Adipocyte (in vitro differentiated cells): Measurements from ENCODE around the gene RAPGEFL1.

Source experiments
- DNase-seq: peaks from one replicate; pipeline ENCODE4 v3.0.0-alpha.2; 2015; ENCODE audit warnings: low read depth
- H3K27me3 ChIP-seq: replicated peaks from 2 replicates; pipeline ENCODE4 v1.7.0; 2013; ENCODE audit warnings: mild to moderate bottlenecking, low read length, moderate library complexity; ENCODE audit not compliant: control insufficient read depth, insufficient read depth
- H3K36me3 ChIP-seq: 2 replicates; pipeline ENCODE4 v1.7.0; 2013; ENCODE audit warnings: low read length, mild to moderate bottlenecking, moderate library complexity; ENCODE audit not compliant: control insufficient read depth, insufficient read depth, severe bottlenecking
- H3K4me1 ChIP-seq: 2 replicates; pipeline ENCODE4 v1.7.0; 2013; ENCODE audit warnings: mild to moderate bottlenecking, low read length, moderate library complexity; ENCODE audit not compliant: control insufficient read depth, insufficient read depth
- H3K4me3 ChIP-seq: 2 replicates; pipeline ENCODE4 v1.7.0; 2013; ENCODE audit warnings: mild to moderate bottlenecking, low read length, moderate library complexity
- H3K9ac ChIP-seq: 2 replicates; pipeline ENCODE4 v1.7.0; 2013; ENCODE audit warnings: mild to moderate bottlenecking, low read length, moderate library complexity
- H3K9me3 ChIP-seq: 2 replicates; pipeline ENCODE4 v1.7.0; 2013; ENCODE audit warnings: mild to moderate bottlenecking, low read length, moderate library complexity; ENCODE audit not compliant: control insufficient read depth

Gene RAPGEFL1

GRCh38 chr17:40243761-40244160, 66.5 kb downstream of the RAPGEFL1 start:
- Histone ChIP-seq H3K4me3 (no peak overlapping the region), H3K36me3 (peaks cover 2% of the 10 kb centered on the region), H3K27me3 (no peaks in the 10 kb centered on the region), H3K9me3 (no peaks in the 10 kb centered on the region), H3K4me1 (peaks cover 31% of the 10 kb centered on the region), H3K9ac (no peak overlapping the region)
- DNase-seq, result peak; percentile 74

GRCh38 chr17:40244255-40244654, 67.0 kb downstream of the RAPGEFL1 start:
- Histone ChIP-seq H3K27me3 (no peaks in the 10 kb centered on the region), H3K9ac (no peak overlapping the region), H3K4me3 (no peak overlapping the region), H3K36me3 (peaks cover 2% of the 10 kb centered on the region), H3K9me3 (no peaks in the 10 kb centered on the region), H3K4me1 (peaks cover 31% of the 10 kb centered on the region)
- no peak for DNase-seq
